Measurements from ENCODE around the gene CDX1.

Gene CDX1

DNA sequence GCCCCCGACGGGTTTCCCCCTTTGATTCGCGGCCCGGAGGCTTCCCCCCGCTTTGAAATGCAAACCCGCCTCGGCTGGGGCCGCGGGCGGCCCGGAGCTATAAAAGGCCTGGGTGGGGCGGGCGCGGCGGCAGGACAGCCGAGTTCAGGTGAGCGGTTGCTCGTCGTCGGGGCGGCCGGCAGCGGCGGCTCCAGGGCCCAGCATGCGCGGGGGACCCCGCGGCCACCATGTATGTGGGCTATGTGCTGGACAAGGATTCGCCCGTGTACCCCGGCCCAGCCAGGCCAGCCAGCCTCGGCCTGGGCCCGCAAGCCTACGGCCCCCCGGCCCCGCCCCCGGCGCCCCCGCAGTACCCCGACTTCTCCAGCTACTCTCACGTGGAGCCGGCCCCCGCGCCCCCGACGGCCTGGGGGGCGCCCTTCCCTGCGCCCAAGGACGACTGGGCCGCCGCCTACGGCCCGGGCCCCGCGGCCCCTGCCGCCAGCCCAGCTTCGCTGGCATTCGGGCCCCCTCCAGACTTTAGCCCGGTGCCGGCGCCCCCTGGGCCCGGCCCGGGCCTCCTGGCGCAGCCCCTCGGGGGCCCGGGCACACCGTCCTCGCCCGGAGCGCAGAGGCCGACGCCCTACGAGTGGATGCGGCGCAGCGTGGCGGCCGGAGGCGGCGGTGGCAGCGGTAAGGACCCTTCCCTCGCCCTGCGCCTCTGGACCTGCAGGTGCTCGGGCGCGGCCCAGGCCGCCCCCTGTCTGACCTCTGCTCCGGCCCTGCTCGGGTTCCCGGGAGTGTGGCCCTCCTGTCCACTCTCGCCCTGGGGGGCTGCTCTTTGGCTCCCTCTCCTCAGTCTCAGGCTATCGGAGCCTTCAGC lies at the start of gene CDX1:
CDX1 (plus strand) TSS at position 129 of the 862 bp plus-strand sequence; CDS start at position 228, 99 bp downstream.
- DNase-seq, result no peak

- no peak for DNase-seq
These were observed 48.5 kb upstream of the CDX1 start for GRCh38 chr5:150117945-150118560.

DNA sequence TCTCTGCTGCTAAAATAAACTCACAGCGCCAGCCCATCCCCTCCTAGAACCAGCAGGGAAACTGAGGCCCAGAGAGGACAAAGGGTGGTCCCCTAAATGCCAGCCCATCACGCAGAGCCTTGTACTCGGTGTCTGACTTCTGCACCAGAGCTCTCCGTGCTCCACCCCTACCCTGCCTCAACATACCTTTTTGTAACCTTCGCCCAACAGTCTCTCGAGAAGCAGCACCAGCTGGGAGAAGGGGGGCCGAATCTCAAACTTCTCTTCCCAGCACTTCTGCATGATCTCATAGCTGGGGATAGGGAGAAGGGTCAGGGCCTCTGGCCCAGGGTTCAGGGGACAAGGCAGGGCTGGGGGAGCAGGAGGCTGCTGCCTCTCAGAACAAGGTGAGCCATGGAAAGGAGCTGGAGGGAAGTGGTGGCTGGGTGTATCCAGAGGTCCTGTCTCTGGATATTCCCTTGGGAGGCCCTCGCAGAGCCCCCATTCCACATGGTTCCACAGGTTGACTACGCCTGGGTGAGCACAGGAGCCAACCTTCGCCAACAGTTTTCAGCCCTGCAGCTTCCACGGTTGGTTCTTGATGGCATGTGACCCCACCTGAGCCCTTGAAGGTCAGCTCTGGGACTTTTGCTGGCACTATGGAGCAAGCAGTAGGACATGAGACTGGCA lies 47.9 kb upstream of the CDX1 start:
- DNase-seq, result no peak

- no peak for DNase-seq
These were observed 47.0 kb upstream of the CDX1 start for GRCh38 chr5:150119421-150120061.

GRCh38 chr5:150120062-150120441 lies 46.5 kb upstream of the CDX1 start:
- DNase-seq, result no peak

DNA sequence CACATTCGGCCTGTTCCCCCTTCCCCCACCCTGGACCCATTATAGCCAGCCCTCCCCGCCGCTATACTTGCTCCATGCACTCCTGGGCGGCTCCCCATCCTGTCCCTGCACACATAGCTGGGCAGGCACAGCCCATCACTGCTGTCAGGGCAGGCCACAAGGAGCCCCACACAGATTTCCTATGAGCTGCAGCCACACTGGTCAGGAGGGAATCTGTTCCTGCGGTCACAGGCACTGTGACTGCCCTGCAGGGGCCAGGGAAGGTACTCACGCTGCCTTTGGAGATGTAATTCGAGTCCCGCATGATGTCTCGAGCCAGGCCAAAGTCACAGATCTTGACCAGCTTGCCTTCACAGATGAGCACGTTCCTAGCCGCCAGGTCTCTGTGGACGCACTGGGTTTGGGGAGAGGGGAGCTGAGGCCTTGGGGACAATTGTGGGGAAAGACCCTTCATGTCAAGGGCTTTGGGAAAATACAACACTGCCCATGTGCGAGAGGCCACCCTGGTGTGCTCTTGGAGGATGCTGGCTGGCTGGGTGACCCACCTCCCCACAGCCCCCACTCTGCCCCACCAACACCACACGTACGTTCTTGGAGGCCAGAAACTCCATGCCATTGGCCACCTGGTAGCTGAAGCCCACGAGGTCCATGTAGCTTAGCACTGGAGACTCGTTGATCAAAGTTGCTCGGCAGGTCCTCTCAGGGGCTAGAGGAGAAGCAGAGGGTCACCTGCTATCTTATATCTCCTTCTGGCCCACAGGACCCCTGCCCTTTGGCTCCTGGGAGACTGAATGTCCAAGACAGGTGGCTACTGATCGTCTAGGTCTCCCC lies 45.7 kb upstream of the CDX1 start:
- no peak for DNase-seq

DNA sequence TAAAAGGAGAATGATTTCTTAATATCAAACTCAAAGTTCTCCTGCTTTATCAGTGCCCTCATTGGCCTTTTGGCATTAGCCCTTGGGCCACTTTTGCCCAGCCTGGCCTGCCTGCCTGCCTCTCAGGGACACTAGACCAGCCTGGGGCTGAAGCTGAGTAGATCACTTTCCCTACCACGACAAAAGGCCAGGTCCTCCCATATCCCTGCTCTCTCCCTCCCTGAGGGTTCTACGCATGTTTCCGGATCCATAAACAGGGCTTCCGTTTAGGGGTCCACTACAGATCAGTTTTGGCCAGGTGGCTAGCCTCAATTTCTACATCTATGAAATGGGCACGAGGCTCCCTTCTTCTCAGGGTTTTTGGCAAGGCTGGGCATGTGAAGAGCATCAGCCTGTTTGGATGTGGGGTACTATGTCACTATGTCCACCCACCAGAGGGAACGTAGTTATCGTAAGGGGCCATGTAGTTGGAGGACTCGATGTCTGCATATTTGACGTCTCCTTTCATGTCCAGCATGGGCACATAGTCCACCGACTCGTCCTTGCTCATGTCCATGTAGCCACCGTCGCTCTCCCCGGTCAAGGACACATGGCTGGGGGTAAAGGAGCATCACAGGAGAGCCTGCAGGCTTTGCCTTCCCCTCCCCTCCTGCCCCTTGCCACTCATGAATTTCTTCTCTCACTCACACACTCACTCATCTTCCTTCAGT lies 45.0 kb upstream of the CDX1 start:
- DNase-seq, result no peak

DNA sequence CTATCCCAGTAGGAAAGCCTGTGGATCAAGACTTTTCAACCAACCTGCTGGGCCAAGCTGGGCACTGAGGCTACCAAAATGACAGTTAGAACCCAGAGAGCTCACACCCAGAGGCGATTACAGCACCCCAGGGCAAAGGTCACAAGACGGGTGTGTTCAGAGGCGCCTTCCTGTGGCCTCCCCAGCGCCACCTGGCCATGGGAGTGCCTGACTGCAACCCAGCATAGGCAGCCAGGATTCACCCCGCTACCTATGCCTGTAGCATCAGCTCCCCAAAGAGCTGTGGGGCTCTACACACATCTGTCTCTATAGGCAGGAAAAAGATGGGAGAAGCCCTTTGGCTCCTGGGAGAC lies 44.4 kb upstream of the CDX1 start:
- DNase-seq, result no peak

DNA sequence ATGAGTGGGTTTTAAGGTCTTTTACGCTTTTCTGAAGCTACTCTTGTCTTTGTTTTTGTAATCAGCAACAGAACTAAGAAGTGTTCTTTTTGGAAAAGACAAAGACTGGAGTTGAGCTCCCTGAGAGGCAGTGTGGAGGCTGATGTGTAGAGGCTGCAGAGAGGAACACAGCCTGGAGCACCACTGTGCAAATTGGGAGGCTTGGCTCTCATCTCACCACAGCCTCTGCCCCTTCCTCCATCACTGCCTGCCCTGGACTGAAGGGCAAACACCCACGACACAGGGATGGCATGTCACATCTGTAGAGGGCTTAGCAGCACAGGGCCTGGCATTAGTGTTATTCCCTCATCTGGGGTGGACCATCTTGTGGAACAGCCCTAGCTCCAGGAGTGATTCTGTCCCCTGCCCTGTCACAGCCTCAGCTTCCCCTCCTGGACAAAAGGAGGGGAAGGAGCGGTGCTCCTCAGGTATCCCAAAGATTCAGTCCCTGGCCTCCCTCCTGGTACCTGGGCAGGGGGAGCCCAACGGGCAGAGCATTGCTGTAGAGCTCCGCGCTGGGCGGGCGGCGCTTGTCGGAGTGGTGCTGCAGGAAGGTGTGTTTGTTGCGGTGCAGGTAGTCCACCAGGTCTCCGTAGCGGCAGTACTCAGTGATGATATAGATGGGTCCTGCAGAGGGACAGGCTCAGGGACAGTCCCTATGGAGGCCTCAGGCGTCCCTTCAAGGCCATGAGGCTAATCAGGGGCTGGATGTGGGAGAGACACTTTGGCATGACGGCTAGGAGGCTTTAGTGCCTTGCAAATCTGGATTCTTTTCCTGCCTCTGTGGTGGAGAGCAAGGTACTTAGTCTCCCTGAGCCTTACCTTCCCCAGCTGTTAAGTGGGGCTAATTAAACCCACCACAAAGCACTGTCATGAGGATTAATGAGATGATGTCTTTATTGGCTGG lies 43.8 kb upstream of the CDX1 start:
- DNase-seq, result no peak

DNA sequence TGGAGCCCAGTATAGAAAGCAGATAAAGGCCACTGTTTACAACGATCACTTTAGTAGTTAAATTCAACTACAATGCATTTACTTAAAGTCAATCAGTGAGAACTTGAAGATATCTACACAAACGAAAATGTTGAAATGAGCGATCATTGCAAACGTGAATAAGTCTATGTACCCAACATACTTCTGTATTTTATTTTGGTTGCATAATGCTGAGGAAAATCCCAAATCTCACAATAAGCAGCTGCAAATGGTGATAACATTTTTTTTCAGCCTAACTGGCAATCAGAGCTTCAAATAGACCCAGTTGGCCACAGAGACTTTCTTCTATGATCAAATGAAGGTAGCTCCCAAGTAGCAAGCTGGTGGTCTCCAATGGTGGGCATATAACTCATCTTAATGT lies 43.0 kb upstream of the CDX1 start:
- no peak for DNase-seq

GRCh38 chr5:150124111-150124557 lies 42.4 kb upstream of the CDX1 start:
- no peak for DNase-seq

GRCh38 chr5:150124596-150124995 lies 42.0 kb upstream of the CDX1 start:
- no peak for DNase-seq

DNA sequence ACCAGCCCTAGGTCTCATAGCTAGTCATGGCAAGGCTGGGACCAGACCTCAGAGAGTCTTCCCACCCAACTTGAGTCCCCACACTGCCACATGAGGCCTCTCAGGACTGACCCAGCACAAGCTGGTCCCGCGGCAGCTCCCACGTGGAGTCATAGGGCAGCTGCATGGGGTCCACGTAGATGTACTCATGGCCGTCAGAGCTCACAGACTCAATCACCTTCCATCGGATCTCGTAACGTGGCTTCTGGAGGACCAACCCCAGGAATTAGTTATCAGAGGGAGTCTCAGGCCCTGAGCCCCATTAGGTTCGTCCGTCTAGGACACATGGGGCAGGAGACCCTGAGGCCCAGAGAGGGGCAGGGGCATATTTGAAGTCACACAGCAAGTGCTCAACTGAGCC lies 41.2 kb upstream of the CDX1 start:
- no peak for DNase-seq

DNA sequence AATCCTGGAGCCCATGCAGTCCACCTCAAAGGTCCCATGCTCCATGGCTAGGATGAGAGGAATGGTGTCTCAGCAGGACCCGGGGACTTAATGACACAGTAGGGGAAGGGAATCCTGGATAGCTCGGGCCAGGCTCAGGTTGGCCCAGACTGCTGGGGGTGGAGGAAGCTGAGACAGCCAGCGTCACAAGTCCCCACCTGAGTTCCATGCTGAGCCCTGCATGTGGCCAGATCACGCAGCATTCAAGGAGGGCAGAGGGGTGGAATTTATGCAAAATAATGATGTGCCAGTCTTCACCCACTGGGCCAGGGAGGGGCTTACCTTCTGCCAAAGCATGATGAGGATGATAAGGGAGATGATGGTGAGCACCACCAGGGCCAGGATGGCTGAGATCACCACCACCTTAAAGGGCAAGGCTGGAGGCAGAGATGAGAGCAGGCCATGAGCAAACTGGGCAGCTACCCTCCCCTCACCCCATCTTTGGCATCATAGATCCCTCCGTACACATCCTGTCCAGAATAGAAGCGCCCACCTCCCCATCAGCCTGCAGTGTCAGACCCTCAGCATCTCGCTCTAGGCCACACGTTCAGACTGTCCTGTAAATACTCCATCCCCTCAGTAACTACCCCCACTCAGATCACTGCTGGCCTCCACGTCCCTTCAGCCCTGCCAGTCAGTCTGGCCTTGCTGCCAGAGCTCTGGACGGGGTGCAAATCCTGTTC lies 40.2 kb upstream of the CDX1 start:
- DNase-seq, result no peak

GRCh38 chr5:150126921-150127265 lies 39.7 kb upstream of the CDX1 start:
- no peak for DNase-seq

- no peak for DNase-seq
These were observed 37.1 kb upstream of the CDX1 start for GRCh38 chr5:150129454-150129812.

- no peak for DNase-seq
These were observed 36.6 kb upstream of the CDX1 start for GRCh38 chr5:150129813-150130492.

- no peak for DNase-seq
These were observed 36.1 kb upstream of the CDX1 start for GRCh38 chr5:150130493-150130922.

DNA sequence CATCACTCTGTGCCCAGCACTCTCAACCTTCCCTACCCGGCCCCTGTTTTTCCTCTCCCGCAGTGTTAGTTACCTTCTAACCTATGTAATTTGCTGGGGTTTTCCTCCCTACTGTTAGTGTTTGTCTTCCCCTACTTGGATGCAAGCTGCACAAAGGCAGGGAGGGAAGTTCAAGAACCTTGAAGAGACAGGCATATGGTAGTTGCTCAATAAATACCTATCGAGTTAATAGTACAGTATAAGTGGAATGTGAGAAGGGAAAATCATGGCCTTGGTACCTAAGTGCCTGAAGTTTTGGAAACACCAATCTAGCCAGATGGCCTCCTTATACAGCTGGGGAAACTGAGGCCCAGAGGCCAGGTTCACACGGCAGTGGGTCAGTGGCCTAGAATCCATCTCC lies 35.1 kb upstream of the CDX1 start:
- DNase-seq, result no peak
